Fibroblast of peridontal ligament (primary cell): Measurements from ENCODE around the gene MMP26.

Source experiments
- DNase-seq: peaks from one replicate; pipeline ENCODE4 v3.0.0-alpha.2; 2010; ENCODE audit errors: extremely low read depth

Gene MMP26

GRCh38 chr11:4704054-4704789, at the start of gene MMP26:
Gene MMP26 (plus strand): TSS chr11:4704784.
- DNase-seq: no peak

GRCh38 chr11:4658629-4659445, 45.7 kb upstream of the MMP26 start:
- DNase-seq: no peak

- no peak for DNase-seq
Measured at GRCh38 chr11:4662876-4663275, 41.7 kb upstream of the MMP26 start.

DNA sequence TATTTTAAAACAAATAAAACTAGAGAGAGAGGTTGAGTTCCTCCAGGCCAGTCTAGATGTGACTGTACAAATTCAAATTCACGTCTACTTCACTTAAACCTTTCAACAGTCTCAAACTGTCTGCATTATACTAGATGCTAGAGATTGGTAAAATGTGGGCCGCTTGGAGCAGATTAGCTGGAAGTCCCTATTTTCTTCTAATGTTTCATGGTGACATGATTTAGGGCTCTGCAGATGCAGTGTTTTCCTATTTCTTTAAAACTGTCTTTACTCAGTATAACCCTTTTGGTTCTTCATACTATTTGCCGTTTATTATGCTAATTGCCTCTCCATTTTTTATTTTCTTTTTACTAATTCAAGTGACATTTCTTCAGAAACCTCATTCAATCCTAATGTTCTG, 40.4 kb upstream of the MMP26 start:
- no peak for DNase-seq

GRCh38 chr11:4664786-4665185, 39.8 kb upstream of the MMP26 start:
- DNase-seq: no peak

GRCh38 chr11:4665424-4665823, 39.2 kb upstream of the MMP26 start:
- DNase-seq: peak; percentile 17

DNA sequence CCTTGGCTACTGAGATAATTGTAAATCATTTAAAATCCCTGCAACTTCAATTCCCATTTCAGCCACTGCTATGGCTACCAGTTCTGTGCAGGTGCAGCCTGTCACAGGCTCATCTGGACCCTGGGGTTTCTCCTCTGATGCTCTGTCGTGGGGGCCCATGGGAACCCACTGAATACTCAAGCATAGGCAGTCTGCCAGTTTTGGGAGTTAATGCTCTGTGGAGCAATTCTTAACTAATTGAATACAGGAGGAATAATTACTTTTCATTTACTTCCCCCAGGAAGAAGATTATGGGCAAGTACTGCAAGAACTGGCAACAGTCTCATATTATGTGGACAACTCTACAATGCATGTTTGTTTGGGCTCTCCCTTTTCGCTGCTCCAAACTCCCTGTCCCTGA, 32.8 kb upstream of the MMP26 start:
- no peak for DNase-seq

DNA sequence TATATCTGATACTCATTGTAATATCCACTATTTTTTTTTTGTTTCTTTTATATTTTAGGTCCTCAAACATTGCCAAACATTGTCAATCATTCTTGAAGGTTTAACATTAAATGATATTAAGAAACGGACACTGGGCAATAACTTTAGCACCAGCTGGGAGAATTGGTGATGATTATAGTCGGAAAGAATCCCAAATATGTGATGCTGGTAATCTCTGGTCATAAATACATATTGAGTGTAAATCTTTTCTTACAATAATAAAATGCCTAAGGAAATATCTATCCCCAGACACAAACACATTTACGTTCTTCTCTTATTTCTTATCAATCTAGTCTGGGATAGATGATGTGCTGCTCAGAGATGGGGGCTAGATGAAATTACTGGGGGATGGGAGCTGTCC, 32.1 kb upstream of the MMP26 start:
- DNase-seq: peak; percentile 52

- no peak for DNase-seq
Measured at GRCh38 chr11:4673781-4674180, 30.8 kb upstream of the MMP26 start.

- no peak for DNase-seq
Measured at GRCh38 chr11:4677948-4678347, 26.6 kb upstream of the MMP26 start.

GRCh38 chr11:4680341-4680740, 24.2 kb upstream of the MMP26 start:
- no peak for DNase-seq

DNA sequence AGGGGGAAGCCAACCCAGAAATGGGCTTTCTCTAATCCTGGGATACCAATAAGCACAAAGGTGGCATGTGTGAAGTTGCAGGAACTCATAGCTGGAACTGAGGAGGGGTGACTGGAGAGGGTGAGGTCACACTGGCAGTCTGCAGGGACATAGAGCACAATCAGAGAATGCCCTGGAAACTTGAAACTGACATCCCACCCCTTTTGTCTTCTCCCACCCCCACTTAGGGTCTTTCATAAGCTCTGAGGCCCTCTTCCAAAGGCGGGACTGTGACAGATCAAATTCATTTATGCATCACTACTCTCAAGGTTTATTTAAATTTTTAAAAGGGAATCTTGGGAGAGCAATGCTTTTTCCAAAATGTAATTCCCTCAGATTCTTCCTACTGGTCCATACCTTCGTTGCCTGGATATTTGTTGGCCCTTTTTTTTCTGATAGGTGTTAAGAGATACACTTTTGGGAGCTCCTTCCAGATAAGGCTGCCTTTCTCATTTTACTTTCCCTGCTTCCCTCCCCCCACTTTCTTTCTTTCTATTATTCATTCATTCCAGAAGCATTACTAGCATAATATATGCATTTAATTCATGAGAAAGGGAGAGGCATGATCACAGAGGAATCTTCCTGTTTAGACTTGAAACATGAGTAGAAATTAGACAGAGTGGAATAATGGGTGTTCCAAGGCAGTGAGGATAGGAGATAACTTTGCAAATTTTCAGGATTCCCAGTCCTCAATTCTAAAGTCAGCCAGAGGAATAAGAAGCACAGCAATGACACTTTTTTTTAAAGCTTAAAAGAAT, 21.8 kb upstream of the MMP26 start:
- peak; percentile 35 for DNase-seq

- DNase-seq: no peak
Measured at GRCh38 chr11:4684631-4685285, 19.8 kb upstream of the MMP26 start.

DNA sequence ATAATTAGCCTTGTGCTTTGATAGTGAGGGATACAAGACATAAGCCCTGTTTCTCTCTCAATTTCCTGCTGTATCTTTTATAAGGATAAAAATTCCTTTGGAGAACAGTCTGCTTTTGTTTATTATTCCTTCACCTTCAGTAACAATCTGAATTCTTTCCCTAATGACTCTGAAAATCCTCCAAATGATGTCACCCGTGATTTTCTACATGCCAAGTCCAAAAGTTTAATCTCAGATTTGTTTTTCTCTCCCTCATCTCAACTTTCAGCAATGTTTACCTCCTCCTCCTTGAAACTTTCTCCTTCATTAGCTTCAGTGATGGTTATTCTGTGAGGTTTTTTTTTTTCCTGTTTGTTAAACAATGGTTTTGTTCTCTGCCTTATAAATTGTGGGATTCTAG, 9.1 kb upstream of the MMP26 start:
- DNase-seq: no peak

DNA sequence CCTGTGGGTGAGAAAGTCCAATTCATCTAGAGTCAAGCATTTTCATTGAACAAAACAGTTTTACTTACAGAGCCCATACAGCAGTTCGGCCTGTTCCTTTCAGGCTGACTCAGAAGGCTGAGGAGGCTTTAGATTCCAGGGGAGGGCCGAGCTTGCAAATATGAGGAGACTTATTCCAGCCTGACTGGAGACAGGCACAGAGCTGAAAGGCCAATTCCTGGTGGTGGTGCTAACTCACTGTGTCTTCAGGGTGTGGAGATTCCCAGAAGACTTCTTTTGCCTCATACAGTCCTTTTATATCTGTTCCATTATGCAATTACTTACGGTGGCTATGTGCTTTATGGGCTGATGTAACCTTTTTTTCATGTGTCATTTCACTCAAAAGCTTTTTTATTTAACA, 7.0 kb upstream of the MMP26 start, which contains the start of gene OR51E2:
Gene OR51E2, minus strand, starts transcription at position 269 of the 400 bp plus-strand sequence. CDS start 15,142 bp downstream, outside the sequence.
- peak; percentile 52 for DNase-seq

DNA sequence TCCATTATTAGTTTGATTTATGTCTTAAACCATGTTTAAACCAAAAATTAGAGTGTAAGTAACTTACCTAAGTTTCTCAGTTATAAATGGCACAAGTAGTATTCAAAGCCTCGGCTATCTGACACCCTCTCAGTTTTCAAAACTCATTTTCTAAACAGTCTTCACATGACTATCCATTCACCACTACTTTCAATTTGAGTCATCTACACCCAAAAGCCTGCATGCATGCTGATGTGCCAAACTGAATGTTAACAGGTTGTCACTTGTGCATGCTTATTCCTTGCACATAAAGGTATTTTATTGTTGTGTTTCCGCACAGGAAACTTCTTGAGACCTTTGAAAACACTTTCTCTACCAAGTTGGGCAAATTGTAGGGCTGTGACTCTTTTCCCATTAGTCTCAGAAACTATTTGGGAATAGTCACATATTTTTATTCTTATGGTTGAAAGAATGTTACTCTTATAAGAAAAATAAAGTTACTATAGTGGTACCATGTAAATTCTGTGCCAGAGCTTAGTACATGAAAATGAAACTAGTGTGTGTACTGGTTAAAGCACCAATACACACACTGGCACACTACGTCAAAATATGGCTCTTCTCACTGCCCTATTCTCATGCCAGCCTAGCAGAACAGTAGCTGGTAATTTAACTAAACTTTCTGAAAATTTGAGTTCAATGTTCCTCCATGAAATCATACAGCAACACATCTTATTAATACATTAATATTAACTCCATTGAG, 4.7 kb upstream of the MMP26 start:
- DNase-seq: no peak

DNA sequence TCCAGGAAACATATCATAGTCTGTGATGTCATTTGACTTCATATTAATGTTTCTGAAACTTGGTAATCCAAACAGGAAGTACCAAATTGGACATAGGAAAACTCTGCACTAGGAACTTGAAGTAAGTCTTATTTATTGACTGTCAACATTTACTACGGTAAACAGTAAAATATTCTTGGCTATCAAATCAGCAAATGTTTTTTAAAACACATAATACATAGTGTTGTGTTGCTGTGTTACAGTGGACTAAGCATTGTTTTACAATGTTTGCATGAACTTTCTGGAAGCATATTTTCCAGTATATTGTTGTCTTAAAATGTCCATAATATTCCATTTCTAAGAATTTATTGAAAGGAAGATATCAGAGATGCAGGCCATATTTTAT, 4.2 kb upstream of the MMP26 start:
- no peak for DNase-seq

GRCh38 chr11:4704790-4705334, 278 bp downstream of the MMP26 start:
- no peak for DNase-seq

GRCh38 chr11:4713241-4713640, 8.7 kb downstream of the MMP26 start:
- DNase-seq: no peak

DNA sequence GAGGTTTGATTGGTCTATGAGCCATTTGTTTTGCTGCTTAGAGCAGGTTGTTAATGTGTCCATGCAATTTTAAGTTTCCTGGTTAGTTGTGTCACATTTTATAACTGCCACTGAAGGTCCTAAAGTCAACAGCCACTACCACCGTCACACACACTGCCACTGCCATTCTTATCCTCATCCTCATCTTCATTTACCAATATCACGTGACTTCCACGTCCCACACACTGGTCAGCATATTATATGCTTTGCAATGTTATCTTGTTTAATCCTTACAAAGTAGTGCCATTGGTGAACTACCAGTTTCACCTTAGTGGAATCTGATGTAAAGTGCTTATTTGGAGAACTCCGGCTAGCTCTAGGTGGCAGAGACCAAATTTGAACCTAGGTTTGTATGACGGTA, 9.7 kb downstream of the MMP26 start:
- DNase-seq: no peak
